ENCODE results near the gene DCHS1. TPM values are rescaled to one million over a fixed set of nuclear protein-coding genes. Genes with fewer than 3 reads are reported as not detected.

Gene DCHS1
- total and polyA plus RNA-seq, 9 of the 15 experiments (the other 6 are each of a cell fraction or from before 2014, with no cell fraction given) = 0.04 to 0.49 (median 0.14) TPM; not detected in 2

GRCh38 chr11:6612213-6613041, 43.2 kb downstream of the DCHS1 start, which contains the start of gene TAF10 (continued):
- TF ChIP-seq KDM4B (IDR thresholded peaks at IDR 0.05; ENCODE audit: borderline replicate concordance in 2 of 2, low read depth in 1 of 2) (peak in 1 of 2 experiments; percentile 95; a peak in 2 of 4 replicates), NFRKB (IDR thresholded peaks at IDR 0.05; ENCODE audit: low read depth) (peak; percentile 81; the same call in 1 of the 2 replicates), ATF7 (IDR thresholded peaks at IDR 0.05) (peak; percentile 98), ZNF280A (IDR thresholded peaks at IDR 0.05; ENCODE audit: low read depth, partially characterized antibody) (no peak), KLF16 (IDR thresholded peaks at IDR 0.05) (no peak), TCF7 (IDR thresholded peaks at IDR 0.05; ENCODE audit: borderline replicate concordance) (no peak; the same call in 1 of the 2 replicates), ARID2 (IDR thresholded peaks at IDR 0.05) (no peak), ZNF518B (CRISPR knock-in tag; IDR thresholded peaks at IDR 0.05) (no peak), STAT5A (IDR thresholded peaks at IDR 0.05; ENCODE audit: borderline replicate concordance, low read length) (no peak), ZFP36 (IDR thresholded peaks at IDR 0.05; ENCODE audit: low read depth, low read length, partially characterized antibody) (peak; percentile 2), ZNF655 (CRISPR knock-in tag; IDR thresholded peaks at IDR 0.05) (no peak)
- TF ChIP-seq, protein P1, sequence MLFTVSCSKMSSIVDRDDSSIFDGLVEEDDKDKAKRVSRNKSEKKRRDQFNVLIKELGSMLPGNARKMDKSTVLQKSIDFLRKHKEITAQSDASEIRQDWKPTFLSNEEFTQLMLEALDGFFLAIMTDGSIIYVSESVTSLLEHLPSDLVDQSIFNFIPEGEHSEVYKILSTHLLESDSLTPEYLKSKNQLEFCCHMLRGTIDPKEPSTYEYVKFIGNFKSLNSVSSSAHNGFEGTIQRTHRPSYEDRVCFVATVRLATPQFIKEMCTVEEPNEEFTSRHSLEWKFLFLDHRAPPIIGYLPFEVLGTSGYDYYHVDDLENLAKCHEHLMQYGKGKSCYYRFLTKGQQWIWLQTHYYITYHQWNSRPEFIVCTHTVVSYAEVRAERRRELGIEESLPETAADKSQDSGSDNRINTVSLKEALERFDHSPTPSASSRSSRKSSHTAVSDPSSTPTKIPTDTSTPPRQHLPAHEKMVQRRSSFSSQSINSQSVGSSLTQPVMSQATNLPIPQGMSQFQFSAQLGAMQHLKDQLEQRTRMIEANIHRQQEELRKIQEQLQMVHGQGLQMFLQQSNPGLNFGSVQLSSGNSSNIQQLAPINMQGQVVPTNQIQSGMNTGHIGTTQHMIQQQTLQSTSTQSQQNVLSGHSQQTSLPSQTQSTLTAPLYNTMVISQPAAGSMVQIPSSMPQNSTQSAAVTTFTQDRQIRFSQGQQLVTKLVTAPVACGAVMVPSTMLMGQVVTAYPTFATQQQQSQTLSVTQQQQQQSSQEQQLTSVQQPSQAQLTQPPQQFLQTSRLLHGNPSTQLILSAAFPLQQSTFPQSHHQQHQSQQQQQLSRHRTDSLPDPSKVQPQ (CRISPR knock-in tag; IDR thresholded peaks at IDR 0.05; ENCODE audit: borderline replicate concordance) = no peak
- TF ChIP-seq, protein P2, sequence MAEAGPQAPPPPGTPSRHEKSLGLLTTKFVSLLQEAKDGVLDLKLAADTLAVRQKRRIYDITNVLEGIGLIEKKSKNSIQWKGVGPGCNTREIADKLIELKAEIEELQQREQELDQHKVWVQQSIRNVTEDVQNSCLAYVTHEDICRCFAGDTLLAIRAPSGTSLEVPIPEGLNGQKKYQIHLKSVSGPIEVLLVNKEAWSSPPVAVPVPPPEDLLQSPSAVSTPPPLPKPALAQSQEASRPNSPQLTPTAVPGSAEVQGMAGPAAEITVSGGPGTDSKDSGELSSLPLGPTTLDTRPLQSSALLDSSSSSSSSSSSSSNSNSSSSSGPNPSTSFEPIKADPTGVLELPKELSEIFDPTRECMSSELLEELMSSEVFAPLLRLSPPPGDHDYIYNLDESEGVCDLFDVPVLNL (CRISPR knock-in tag; IDR thresholded peaks at IDR 0.05; ENCODE audit: low read depth) = peak; percentile 77

All from K562 (cell line).